Cardiac muscle cell (in vitro differentiated cells and primary cell): ENCODE data around the gene PIEZO2. TPM values are rescaled to one million over a fixed set of nuclear protein-coding genes. Genes with fewer than 3 reads are reported as not detected.
"Not testable (repeated sequence)": the region's sequence is repeated elsewhere in the genome, so short reads cannot be mapped to it uniquely, and the experiment has no call there.

Experiments
- DNase-seq, 2 donors: peaks; one replicate each; pipeline versions ENCODE4 v3.0.0 to v3.0.0-alpha.2; 2010 to 2017; ENCODE audit warnings: low read depth in 1 of 2, low spot score in 1 of 2
- H3K27ac ChIP-seq: fragments of 200-600 bp; sonication (generic); 2 replicates; pipeline ENCODE4 v1.5.1; 2016
- H3K27me3 ChIP-seq: fragments of 200-600 bp; sonication (generic); 2 replicates; pipeline ENCODE4 v1.6.0; 2016; ENCODE audit warnings: control low read depth
- H3K36me3 ChIP-seq: fragments of 200-600 bp; sonication (generic); 2 replicates; pipeline ENCODE4 v1.5.1; 2016; ENCODE audit warnings: control low read depth
- H3K4me1 ChIP-seq: fragments of 200-600 bp; sonication (generic); 2 replicates; pipeline ENCODE4 v1.8.1; 2017; ENCODE audit warnings: low read depth, mild to moderate bottlenecking, mixed run types
- H3K4me3 ChIP-seq: fragments of 200-600 bp; sonication (generic); 2 replicates; pipeline ENCODE4 v1.5.1; 2016; ENCODE audit warnings: mild to moderate bottlenecking
- H3K9me3 ChIP-seq: fragments of 200-600 bp; sonication (generic); 2 replicates; pipeline ENCODE4 v1.5.1; 2017; ENCODE audit warnings: low read depth, mild to moderate bottlenecking, control low read depth
- CTCF ChIP-seq: IDR thresholded peaks from 2 replicates; pipeline ENCODE4 v1.5.1; 2012; ENCODE audit warnings: low read depth, mild to moderate bottlenecking, low read length
- polyA plus RNA-seq: library from polyadenylated mRNA; unstranded; fragments of >200 nt; fragmentation: Nextera tagmentation; extraction: Ambion mirVana; gene quantifications from 2 replicates; pipeline ENCODE4 v1.2.1, GENCODE V29; 2016
- total RNA-seq: library from RNA; depleted of rRNA; stranded (reverse); fragments of >200 nt; gene quantifications from 2 replicates; pipeline ENCODE4 v1.2.3, GENCODE V29; 2016

Gene PIEZO2
- total and polyA plus RNA-seq, 2 experiments from 2014 or later, result 0.04 to 0.69 TPM

- no peaks in the 10 kb centered on the region for H3K36me3 ChIP-seq
- TF ChIP-seq CTCF, result no peak
- no peaks in the 10 kb centered on the region for H3K9me3 ChIP-seq
- no peak overlapping the region for H3K4me3 ChIP-seq
- peak in 1 of 2 donors; percentile 63 for DNase-seq
- H3K4me1 ChIP-seq, result no peaks in the 10 kb centered on the region
- H3K27me3 ChIP-seq, result no peaks in the 10 kb centered on the region
- no peak overlapping the region for H3K27ac ChIP-seq
Observed at GRCh38 chr18:10850840-10851239, 298.5 kb downstream of the PIEZO2 start.

GRCh38 chr18:10850216-10850615 lies 299.2 kb downstream of the PIEZO2 start:
- H3K9me3 ChIP-seq, result no peaks in the 10 kb centered on the region
- no peak for DNase-seq
- no peak overlapping the region for H3K27ac ChIP-seq
- no peaks in the 10 kb centered on the region for H3K4me1 ChIP-seq
- no peaks in the 10 kb centered on the region for H3K27me3 ChIP-seq
- no peak overlapping the region for H3K4me3 ChIP-seq
- no peaks in the 10 kb centered on the region for H3K36me3 ChIP-seq
- no peak for TF ChIP-seq CTCF

GRCh38 chr18:10847907-10848306 lies 301.5 kb downstream of the PIEZO2 start:
- Histone ChIP-seq H3K9me3 (no peaks in the 10 kb centered on the region), H3K36me3 (no peaks in the 10 kb centered on the region), H3K4me3 (no peak overlapping the region), H3K27ac (no peak overlapping the region), H3K27me3 (no peaks in the 10 kb centered on the region), H3K4me1 (peaks cover 4% of the 10 kb centered on the region)
- no peak for DNase-seq
- no peak for TF ChIP-seq CTCF

- no peaks in the 10 kb centered on the region for H3K36me3 ChIP-seq
- no peaks in the 10 kb centered on the region for H3K9me3 ChIP-seq
- H3K27ac ChIP-seq, result no peak overlapping the region
- no peak overlapping the region for H3K4me3 ChIP-seq
- no peak for TF ChIP-seq CTCF
- no peaks in the 10 kb centered on the region for H3K27me3 ChIP-seq
- H3K4me1 ChIP-seq, result peaks cover 6% of the 10 kb centered on the region
- no peak for DNase-seq
Observed at GRCh38 chr18:10847408-10847790, 302.0 kb downstream of the PIEZO2 start.

- Histone ChIP-seq H3K4me1 (peaks cover 6% of the 10 kb centered on the region), H3K9me3 (no peaks in the 10 kb centered on the region), H3K4me3 (no peak overlapping the region), H3K27me3 (no peaks in the 10 kb centered on the region), H3K27ac (no peak overlapping the region), H3K36me3 (no peaks in the 10 kb centered on the region)
- TF ChIP-seq CTCF, result no peak
- DNase-seq, result no peak
Observed at GRCh38 chr18:10846657-10847407, 302.5 kb downstream of the PIEZO2 start.

- DNase-seq, H3K4me3 ChIP-seq, H3K27me3 ChIP-seq, H3K9me3 ChIP-seq, H3K36me3 ChIP-seq, H3K4me1 ChIP-seq, H3K27ac ChIP-seq: not testable (repeated sequence)
Observed at GRCh38 chr18:10846035-10846434, 303.3 kb downstream of the PIEZO2 start.
